Mesothelial cell of epicardium (in vitro differentiated cells): ENCODE data around the gene PRAC2. TPM values are rescaled to one million over a fixed set of nuclear protein-coding genes. Genes with fewer than 3 reads are reported as not detected.

ENCODE experiments used
- DNase-seq, 2 experiments: peaks; one replicate each; pipeline ENCODE4 v3.0.0; 2021; ENCODE audit warnings: low spot score in 2 of 2; ENCODE audit not compliant: unreplicated experiment in 2 of 2
- H3K27ac Mint-ChIP-seq: 2 replicates; pipeline ENCODE4 v1.8.0; 2021; ENCODE audit warnings: mixed read lengths
- H3K27me3 Mint-ChIP-seq: 2 replicates; pipeline ENCODE4 v1.8.0; 2021; ENCODE audit warnings: low read depth, mixed read lengths
- H3K36me3 Mint-ChIP-seq: 2 replicates; pipeline ENCODE4 v1.8.0; 2021; ENCODE audit warnings: mixed read lengths
- H3K4me1 Mint-ChIP-seq: 2 replicates; pipeline ENCODE4 v1.8.0; 2021; ENCODE audit warnings: mixed read lengths
- H3K4me3 Mint-ChIP-seq: 2 replicates; pipeline ENCODE4 v1.8.0; 2021; ENCODE audit warnings: mild to moderate bottlenecking, moderate library complexity, mixed read lengths
- H3K9me3 Mint-ChIP-seq: 2 replicates; pipeline ENCODE4 v1.8.0; 2021; ENCODE audit warnings: mixed read lengths
- CTCF ChIP-seq: fragments of 200-600 bp; sonication (generic); IDR thresholded peaks from one replicate; pipeline ENCODE4 v1.5.0; 2021; ENCODE audit warnings: antibody characterized with exemption; ENCODE audit not compliant: unreplicated experiment
- total RNA-seq: library from RNA; stranded (reverse); gene quantifications from 3 replicates; pipeline ENCODE4 v1.2.1, GENCODE V29; 2021

Gene PRAC2
- total RNA-seq, 1 donor from 2014 or later = 8.5 TPM

- H3K36me3 Mint-ChIP-seq = no peaks in the 10 kb centered on the region
- H3K9me3 Mint-ChIP-seq = no peaks in the 10 kb centered on the region
- TF ChIP-seq CTCF = no peak
- DNase-seq = peak in 1 of 2 experiments; percentile 67
- peak overlapping the region; percentile 79 for H3K4me3 Mint-ChIP-seq
- H3K4me1 Mint-ChIP-seq = peaks cover 36% of the 10 kb centered on the region
- peak overlapping the region; percentile 98 for H3K27ac Mint-ChIP-seq
- peaks cover 94% of the 10 kb centered on the region for H3K27me3 Mint-ChIP-seq
Observed at GRCh38 chr17:48718761-48719641, 4.0 kb upstream of the PRAC2 start.

GRCh38 chr17:48719642-48720265, 3.2 kb upstream of the PRAC2 start:
- no peak for DNase-seq
- H3K4me3 Mint-ChIP-seq = peak overlapping the region; percentile 79
- H3K27me3 Mint-ChIP-seq = peaks cover 94% of the 10 kb centered on the region
- no peaks in the 10 kb centered on the region for H3K36me3 Mint-ChIP-seq
- H3K9me3 Mint-ChIP-seq = no peaks in the 10 kb centered on the region
- peaks cover 43% of the 10 kb centered on the region for H3K4me1 Mint-ChIP-seq
- H3K27ac Mint-ChIP-seq = peak overlapping the region; percentile 98
- no peak for TF ChIP-seq CTCF

GRCh38 chr17:48720266-48721008, 2.5 kb upstream of the PRAC2 start:
- no peak for TF ChIP-seq CTCF
- peak overlapping the region; percentile 98 for H3K27ac Mint-ChIP-seq
- H3K9me3 Mint-ChIP-seq = no peaks in the 10 kb centered on the region
- no peaks in the 10 kb centered on the region for H3K36me3 Mint-ChIP-seq
- H3K4me3 Mint-ChIP-seq = peak overlapping the region; percentile 79
- no peak for DNase-seq
- H3K27me3 Mint-ChIP-seq = peaks cover 96% of the 10 kb centered on the region
- peaks cover 49% of the 10 kb centered on the region for H3K4me1 Mint-ChIP-seq

- Mint-ChIP-seq H3K27ac (peak overlapping the region; percentile 98), H3K36me3 (no peaks in the 10 kb centered on the region), H3K27me3 (peaks cover 97% of the 10 kb centered on the region), H3K4me1 (peaks cover 50% of the 10 kb centered on the region), H3K4me3 (peak overlapping the region; percentile 79), H3K9me3 (no peaks in the 10 kb centered on the region)
- TF ChIP-seq CTCF = no peak
- no peak for DNase-seq
Observed at GRCh38 chr17:48721009-48721402, 2.0 kb upstream of the PRAC2 start.

- Mint-ChIP-seq H3K4me3 (peak within 1 kb of the TSS; percentile 79), H3K27ac (peak within 1 kb of the TSS; percentile 95), H3K27me3 (peaks cover 98% of the 10 kb centered on the region), H3K36me3 (no peaks in the 10 kb centered on the region), H3K4me1 (peaks cover 56% of the 10 kb centered on the region), H3K9me3 (no peaks in the 10 kb centered on the region)
- no peak for DNase-seq
- TF ChIP-seq CTCF = no peak
Observed at GRCh38 chr17:48722201-48722907, 631 bp upstream of the PRAC2 start, which contains the start of gene PRAC1. Gene PRAC1, minus strand, starts transcription at chr17:48722518. Its CDS starts 126 bp downstream, at chr17:48722392.
